Activated CD8-positive, alpha-beta memory T cell treated with anti-CD3 and anti-CD28 coated beads, Interleukin-2, amount 50 U/mL, for 24 hours (primary cell): ENCODE results near the gene IQGAP3.

ENCODE experiments used
- DNase-seq: peaks from one replicate; pipeline ENCODE4 v3.0.0-alpha.2; 2020; ENCODE audit errors: extremely low read depth

Gene IQGAP3

DNA sequence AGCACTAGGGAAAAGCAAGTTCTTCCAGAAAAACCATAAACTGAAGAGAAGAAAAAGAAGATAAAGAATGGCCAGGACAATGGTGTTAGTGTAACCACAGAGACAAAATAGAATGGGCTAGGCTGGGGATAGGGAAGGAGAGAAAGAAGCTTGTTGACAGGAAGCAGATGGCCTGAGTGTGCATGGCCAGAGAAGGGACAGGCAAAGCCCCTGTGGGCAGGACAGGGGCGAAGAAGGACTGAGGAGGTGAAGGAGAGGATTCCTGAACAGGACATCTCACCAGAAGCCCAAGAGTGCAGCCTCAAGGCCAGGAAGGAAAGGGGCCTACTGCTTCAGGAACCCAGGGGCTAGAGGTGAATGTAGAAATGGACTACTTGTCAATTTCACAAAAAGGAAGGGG is 29.3 kb downstream of the IQGAP3 start:
- DNase-seq: no peak

- no peak for DNase-seq
These were observed 31.4 kb downstream of the IQGAP3 start for GRCh38 chr1:156540955-156541354.

- no peak for DNase-seq
These were observed 32.5 kb downstream of the IQGAP3 start for GRCh38 chr1:156539818-156540355.

DNA sequence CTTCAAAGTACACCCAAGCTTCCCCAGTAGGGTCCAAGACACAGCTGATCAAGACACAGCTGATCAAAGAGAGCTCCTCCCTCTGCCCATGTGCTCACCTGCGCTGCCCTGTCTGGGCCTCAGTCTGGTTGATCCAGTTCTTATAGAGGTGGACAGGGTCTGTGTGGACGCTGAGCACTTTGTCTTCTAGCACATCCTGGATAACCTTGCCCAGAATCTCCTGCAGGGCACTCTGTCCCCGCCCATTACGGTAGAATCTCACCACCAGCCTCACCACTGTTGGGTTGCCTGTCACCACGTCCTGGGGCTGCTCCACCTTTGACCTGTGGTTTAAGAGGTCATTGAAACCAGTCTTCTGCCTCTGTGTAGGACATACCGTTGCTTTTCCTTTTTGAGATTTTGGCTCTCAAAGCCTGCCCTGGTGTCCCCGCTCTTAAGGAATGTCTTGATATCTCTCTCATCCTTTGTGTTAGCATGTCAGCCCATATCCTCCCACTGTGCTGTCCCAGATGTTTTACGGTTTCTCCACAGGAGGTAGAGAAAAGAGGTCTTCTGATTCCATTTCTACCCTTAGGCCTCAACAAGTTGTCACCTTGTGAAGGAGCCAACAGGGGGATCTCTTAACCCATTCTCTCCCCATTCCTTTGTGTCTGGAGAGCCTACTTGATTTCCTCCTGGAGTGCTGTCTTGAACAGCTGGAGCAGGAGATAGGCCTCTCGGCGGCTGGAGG is 33.5 kb downstream of the IQGAP3 start:
- no peak for DNase-seq

DNA sequence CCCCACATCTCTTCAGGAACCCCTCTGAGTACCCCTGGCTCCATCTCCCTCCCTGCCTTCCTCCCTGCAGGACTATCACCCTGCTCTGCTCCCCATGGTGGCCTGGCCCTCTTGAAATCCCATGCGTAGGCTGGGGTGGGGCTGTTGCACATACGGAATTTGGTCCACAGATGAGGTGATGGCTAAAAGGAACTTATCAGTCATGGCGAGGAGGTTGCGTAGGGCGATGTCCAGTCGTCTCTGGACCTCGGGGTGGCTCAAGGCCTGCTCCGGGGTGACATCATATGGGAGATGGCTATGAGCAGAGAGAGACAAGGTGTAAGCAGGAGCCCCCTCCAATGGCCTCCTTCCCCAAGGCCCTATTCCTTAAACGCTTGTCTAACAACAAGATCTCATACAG is 35.3 kb downstream of the IQGAP3 start:
- no peak for DNase-seq

DNA sequence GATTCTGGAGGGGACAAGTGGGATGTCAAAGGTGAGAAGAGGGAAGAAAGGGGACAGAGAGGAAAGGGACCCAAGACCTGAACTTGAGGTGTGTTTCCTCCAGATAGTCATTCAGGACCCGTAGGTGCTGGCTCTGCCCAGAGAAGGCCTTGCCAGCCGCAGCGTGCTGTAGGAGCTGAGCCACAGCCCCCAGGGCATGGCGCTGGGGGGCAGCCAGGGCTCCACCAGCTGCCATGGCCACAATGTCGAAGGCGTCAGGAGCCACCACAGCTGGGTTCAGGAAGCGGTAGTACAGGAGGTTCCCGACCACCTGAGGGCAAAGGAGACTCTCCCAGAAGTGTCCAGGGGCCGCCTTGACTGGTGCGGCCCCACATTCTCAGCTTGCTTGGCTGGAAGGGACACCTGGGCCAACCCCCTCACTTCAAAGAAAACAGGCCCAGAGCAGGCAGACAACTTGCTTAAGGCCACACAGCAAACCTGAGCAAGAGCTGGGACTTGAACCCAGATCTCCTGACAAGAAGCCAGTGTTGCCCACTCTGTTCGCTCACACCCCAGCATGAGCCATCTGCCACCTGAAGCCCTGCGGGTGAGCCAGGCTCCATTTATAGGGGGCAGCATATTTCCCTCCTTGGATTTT is 37.8 kb downstream of the IQGAP3 start:
- no peak for DNase-seq

DNA sequence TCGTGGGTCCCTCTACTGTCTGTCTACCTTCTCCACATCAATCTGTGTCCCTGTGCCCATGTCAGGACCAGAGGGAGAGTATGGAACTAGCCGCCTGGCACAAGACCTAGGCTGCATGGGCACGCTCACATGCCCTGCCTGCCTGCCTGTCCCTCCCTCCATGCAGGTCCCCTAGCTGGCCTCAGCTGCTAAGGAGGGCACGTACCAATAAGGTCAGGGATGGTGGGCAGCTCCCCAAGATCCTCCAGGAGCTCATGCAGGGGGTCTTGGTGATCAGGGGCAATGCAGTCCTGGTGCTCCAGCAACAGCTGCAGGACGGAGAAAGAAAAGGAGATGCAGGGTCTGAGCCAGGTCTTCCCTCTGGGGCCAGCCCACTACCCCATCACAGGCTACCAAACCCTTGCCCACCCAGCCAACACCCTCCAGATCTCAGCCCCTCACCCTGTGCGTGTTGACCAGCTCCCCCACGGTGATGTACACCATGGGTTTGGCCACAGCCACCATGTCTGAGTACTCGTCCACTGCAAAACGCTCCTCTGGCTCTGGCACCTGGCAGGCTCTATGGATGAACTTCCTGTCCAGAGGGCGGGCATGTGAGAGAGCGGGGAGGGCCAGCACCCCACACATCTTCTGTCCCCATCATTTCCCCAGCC is 38.7 kb downstream of the IQGAP3 start:
- DNase-seq: no peak

DNA sequence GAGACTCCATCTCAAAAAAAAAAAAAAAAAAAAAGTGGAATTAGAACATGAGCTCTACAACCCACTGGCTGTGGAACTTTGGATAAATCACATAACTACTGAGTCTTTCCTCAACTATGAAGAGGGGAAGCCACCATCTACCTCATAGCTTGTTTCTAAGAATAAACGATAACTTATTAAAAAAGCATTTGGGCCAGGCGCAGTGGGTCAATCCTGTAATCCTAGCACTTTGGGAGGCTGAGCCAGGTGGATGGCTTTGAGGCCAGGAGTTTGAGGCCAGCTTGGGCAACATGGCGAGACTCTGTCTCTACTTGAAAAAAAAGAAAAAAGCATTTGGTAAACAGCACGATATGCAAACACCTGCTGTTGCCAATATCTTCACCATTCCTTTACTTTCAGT is 40.0 kb downstream of the IQGAP3 start:
- no peak for DNase-seq

DNA sequence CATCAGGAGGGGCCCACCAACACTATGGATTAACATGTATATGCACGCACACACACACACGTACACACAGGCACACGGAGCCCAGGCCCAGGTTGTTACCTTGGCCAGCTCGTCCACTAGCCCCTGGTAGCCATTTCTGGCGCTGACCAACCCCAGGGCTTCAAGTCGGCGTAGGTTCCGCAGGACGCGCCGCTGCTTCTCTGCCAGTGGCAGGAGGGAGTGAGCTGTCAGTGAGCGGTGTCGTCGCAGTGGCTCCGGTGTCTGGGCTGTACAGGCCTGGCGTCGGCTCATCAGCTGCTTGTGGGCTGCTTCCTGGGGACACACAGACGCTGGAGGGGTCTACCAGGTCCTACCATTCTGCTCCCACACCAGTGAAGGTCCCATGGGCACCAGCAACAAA is 42.4 kb downstream of the IQGAP3 start:
- DNase-seq: no peak

GRCh38 chr1:156528875-156529425 is 43.4 kb downstream of the IQGAP3 start:
- DNase-seq: no peak

DNA sequence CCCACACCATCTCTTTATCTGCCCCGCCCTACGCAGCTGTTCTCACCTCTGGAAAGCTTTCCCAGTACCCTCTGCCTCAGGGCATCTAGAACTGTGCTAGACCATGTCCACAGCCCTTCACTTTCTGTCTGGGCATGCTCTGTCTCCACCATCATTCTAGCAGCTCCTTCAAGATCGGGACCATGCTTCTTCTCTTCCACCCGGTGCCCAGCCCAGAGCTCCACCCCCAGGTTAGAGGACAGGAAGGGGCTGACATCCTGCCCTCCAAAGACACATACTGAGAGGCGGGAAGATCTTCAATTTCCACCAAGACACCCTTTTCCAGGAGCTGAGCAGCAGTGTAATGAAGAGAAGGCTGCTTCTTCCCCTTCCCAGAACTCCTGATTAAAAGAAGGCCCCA is 44.1 kb downstream of the IQGAP3 start:
- no peak for DNase-seq

- DNase-seq: no peak
These were observed 44.8 kb downstream of the IQGAP3 start for GRCh38 chr1:156527584-156527983.

- DNase-seq: no peak
These were observed 46.4 kb downstream of the IQGAP3 start for GRCh38 chr1:156525856-156526489.

GRCh38 chr1:156525071-156525501 is 47.3 kb downstream of the IQGAP3 start:
- no peak for DNase-seq

- no peak for DNase-seq
These were observed 47.9 kb downstream of the IQGAP3 start for GRCh38 chr1:156524481-156524869.

- DNase-seq: no peak
These were observed 48.4 kb downstream of the IQGAP3 start for GRCh38 chr1:156523801-156524480.

DNA sequence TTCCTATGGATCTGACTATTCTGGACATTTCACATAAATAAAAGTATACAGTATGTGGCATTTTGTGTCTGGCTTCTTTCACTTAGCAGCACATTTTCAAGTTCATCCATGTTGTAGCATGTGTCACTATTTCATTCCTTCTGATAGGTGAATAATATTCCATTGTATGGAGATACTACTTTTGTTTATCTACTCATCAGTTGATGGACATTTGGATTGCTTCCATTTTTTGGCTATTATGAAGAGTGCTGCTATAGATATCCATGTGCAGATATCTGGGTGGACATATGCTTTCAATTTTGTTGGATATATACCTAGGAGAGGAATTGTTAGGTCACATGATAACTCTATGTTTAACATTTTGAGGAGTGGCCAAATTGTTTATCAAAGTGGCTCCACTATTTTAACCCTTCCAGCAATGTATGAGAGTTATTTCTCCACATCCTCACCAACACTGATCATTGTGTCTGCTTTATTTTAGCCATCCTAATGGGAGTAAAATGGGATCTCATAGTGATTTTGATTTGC is 49.9 kb downstream of the IQGAP3 start:
- no peak for DNase-seq

GRCh38 chr1:156517748-156518147 is 54.6 kb downstream of the IQGAP3 start:
- no peak for DNase-seq

GRCh38 chr1:156516821-156517220 is 55.5 kb downstream of the IQGAP3 start:
- no peak for DNase-seq

GRCh38 chr1:156515956-156516355 is 56.4 kb downstream of the IQGAP3 start:
- DNase-seq: no peak

- DNase-seq: no peak
These were observed 59.2 kb downstream of the IQGAP3 start for GRCh38 chr1:156513185-156513584.
